Fibroblast of villous mesenchyme (primary cell): ENCODE measurements around the gene RAB7B. TPM values are rescaled to one million over a fixed set of nuclear protein-coding genes. Genes with fewer than 3 reads are reported as not detected.

Experiments used
- DNase-seq: peaks from one replicate; pipeline ENCODE4 v3.0.0-alpha.2; 2010; ENCODE audit warnings: low read depth
- H3K4me3 ChIP-seq: 2 replicates; pipeline ENCODE4 v1.5.1; 2011; ENCODE audit warnings: low read depth, mild to moderate bottlenecking, low read length
- total RNA-seq: library from RNA; depleted of rRNA; stranded (reverse); fragments of >200 nt; gene quantifications from 2 replicates; pipeline ENCODE4 v1.2.3, GENCODE V29; 2012
- TF ChIP-seq, protein P1 (sequence below): IDR thresholded peaks from 2 replicates; pipeline ENCODE4 v1.5.1; 2012; ENCODE audit warnings: low read depth, mild to moderate bottlenecking, low read length; ENCODE audit not compliant: insufficient read depth

The RAB7B gene
- total RNA-seq, 1 donor, result 5.2 TPM

DNA sequence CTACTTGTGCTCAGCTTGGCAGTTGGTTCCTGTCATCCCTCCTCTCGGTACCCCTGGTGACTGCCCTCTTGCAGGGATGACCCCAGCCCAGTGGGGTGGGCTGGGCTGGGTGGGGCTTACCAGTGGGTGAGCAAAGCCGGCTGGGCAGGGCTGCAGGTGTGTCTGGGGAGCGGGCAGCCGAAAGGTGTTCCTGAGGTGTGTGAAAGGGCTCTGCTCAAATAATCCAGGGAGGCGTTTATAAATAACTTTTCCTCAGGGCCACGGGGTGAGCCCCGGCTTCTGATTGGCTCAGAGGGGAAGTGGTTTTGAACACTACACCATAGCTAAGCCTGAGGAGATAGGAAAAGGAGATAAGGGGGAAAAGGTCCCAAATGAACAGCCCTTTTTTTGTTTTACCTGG is 60.0 kb downstream of the RAB7B start, which contains the start of gene SLC26A9:
SLC26A9 (minus strand) TSS at position 212 of the 400 bp plus-strand sequence. CDS start 7,636 bp downstream, outside the sequence.
- no peak for DNase-seq
- H3K4me3 ChIP-seq, result no peak within 1 kb of the TSS
- TF ChIP-seq, protein P1, sequence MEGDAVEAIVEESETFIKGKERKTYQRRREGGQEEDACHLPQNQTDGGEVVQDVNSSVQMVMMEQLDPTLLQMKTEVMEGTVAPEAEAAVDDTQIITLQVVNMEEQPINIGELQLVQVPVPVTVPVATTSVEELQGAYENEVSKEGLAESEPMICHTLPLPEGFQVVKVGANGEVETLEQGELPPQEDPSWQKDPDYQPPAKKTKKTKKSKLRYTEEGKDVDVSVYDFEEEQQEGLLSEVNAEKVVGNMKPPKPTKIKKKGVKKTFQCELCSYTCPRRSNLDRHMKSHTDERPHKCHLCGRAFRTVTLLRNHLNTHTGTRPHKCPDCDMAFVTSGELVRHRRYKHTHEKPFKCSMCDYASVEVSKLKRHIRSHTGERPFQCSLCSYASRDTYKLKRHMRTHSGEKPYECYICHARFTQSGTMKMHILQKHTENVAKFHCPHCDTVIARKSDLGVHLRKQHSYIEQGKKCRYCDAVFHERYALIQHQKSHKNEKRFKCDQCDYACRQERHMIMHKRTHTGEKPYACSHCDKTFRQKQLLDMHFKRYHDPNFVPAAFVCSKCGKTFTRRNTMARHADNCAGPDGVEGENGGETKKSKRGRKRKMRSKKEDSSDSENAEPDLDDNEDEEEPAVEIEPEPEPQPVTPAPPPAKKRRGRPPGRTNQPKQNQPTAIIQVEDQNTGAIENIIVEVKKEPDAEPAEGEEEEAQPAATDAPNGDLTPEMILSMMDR, result no peak

DNA sequence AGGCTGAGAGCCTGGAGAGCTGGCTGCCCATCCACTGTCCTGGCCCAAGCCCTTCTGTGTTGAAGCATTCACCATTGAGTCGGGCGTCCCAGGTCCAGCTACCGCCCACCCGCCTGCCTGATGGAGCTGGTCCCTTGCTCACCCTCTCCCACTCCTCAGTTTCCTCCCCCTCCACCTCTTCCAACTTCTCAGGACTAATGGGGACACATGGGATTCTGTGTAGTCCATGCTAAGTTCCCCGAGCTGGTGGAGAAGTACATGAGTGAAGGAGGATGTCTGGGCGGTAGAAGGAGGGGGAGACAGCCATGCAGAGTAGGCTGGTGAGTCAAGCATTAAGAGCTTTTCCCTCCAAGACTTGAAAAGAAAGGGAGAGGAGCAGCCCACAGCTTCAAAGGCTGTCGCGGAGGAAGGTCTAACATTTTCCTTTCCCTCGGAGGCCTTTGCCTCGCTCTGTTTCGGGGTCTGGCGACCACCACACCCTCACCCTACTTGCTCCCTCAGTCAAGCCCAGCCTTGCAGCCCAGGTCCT is 60.5 kb downstream of the RAB7B start:
- TF ChIP-seq, protein P1, result no peak
- DNase-seq, result no peak
- no peak overlapping the region for H3K4me3 ChIP-seq

DNA sequence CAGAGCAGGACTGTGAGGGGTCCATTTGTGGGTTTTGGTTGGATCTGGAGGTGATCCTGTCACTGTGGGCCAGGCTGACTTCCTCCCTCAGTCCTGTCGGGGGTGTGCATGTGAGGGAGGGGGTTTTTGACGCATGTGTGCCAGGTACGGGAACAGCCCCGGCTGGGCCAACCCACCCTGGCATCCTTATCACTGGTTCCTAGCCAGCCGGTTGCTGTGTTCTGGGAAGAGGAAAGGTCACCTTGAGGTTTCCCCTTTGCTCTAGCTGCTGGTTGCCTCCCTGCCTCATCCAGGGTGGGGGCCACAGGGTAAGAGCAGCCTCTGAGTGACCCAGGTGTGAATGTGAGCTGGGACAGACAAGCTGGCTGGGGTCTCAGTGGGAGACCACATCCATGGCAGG is 62.5 kb downstream of the RAB7B start:
- TF ChIP-seq, protein P1, result no peak
- no peak for DNase-seq
- no peak overlapping the region for H3K4me3 ChIP-seq

DNA sequence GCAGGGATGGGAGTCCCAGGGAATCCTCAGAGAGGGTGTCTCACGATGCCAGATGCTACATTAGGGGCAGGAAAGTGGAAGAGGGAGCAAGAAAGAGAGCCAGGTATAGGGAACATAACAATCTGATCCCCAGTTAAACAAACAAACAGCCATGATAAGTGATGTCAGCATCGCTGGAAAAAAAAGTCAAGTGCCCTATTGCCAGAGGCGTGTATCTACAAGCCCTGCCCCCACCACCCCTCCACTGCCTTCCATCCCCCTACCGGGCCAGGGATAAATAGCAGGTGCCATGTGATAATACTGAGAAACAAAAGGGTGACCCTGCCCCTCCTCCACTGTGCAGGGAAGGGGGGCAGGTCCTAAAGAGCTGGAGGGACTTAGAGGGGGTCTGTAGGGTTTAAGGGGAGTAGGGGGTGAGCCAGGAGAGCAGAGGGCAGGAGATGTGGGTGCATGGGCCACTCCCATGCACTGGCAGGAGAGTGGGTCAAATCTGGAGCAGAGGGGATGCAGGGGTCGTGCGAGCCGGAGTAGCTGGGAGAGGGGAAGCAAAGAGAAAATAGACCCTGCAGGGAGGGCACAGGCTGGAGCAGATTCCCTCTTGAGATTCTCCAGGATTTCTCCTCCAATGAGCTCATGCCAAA is 63.4 kb downstream of the RAB7B start:
- no peak for DNase-seq
- TF ChIP-seq, protein P1, result no peak
- no peak overlapping the region for H3K4me3 ChIP-seq

DNA sequence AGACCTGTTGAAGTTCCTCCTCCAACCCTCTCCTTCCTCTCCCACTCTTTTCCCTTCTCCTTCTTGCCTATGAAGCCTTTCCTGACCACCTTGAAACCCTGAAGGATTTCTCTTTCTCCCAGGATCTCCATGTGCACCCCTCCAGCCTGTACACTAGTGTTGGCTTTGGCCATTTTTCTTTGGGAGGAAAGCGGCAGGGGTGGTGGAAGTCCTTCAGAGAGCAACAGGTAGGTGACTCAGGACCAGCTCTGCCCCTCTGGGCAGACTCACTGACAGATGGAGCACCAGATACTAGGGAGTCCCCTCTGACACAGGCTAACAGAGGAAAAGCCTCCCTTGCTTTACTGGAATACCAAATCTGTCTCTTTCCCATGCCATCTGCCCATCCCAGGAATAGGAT is 64.5 kb downstream of the RAB7B start:
- no peak for DNase-seq
- TF ChIP-seq, protein P1, result no peak
- H3K4me3 ChIP-seq, result no peak overlapping the region

DNA sequence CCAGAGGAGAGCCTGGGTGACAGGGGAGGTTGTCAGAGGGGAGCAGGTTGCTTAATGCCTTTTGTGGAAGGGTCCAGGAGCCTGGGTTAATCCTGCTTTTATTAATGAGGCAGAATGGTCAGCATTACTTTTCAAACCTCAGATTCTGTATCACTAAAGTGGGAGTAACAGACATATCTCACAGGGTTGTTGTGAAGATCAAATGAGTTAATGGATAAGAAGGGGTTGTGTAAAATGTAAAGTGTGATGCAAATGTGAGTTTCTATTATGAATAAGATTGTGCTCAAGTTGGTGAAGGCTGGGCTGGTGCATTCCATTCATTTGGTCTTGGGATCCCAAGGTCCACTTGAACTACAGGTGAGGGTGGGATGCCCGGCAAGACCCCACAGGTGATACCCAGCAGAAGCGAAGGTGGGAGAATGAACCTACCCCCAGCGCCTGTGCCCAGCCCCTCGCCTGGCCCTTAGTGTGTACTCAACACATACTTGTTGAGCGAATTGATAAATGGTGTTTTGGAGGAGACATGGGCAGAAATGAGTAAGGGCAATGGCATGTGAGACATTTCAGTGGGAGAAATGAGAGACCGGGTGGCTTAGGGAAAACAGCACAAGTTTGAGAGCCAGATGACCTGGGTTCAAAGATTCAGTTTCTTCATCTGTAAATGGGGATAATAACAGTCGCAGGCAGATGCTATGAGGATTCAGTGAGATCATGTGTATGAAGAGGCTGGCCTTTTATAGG is 66.2 kb downstream of the RAB7B start:
- TF ChIP-seq, protein P1, result no peak
- DNase-seq, result peak; percentile 14
- no peak overlapping the region for H3K4me3 ChIP-seq
